ENCODE data around the gene DEPP1.

DEPP1 gene

GRCh38 chr10:44978213-44978569 lies 418 bp downstream of the DEPP1 start:
- DNase-seq: no peak

DNA sequence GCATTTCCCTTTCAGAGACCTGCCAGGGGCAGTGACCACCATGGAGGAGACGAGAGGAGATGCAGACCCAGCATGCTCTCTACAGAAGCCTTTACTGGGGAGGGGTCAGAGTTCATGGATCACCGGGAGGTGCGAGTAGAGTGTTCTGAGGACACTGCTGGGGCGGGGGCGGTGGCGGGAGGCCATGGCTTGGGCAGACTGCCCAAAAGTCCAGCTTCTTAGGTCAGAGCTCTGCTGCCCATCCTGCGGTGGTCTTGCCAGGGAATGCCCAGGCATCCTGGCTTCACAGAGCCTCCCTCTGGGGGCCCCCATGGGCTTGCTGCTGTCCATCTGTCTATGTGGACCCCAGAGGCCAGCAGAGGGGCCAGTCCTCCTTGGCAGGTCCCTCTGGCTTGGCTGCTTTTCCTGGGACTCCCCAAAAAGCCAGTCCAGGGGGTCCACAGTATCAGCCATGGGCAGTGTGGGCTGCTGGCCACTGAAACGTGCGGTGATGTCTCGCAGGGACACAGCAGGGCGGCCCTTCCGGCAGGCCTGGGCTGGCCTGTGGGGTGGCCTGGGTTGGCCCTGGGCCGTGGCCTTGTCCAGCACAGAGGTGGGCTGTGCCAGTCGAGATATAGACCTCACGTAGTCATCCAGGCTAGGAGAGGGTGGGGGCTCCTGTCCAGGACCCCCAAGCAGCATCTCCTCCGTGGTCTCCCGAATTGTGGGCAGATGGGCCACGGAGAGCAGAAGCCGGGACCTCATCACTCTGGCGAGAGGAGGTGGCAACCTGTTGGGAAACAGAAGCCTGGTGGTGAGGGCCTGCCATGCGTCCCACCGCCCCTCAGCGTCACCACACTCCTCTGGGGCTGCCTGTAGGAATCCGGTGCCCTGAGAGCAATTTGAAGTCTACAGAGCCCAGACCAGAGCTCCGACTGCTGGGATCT lies 1.1 kb downstream of the DEPP1 start:
- no peak for DNase-seq

DNA sequence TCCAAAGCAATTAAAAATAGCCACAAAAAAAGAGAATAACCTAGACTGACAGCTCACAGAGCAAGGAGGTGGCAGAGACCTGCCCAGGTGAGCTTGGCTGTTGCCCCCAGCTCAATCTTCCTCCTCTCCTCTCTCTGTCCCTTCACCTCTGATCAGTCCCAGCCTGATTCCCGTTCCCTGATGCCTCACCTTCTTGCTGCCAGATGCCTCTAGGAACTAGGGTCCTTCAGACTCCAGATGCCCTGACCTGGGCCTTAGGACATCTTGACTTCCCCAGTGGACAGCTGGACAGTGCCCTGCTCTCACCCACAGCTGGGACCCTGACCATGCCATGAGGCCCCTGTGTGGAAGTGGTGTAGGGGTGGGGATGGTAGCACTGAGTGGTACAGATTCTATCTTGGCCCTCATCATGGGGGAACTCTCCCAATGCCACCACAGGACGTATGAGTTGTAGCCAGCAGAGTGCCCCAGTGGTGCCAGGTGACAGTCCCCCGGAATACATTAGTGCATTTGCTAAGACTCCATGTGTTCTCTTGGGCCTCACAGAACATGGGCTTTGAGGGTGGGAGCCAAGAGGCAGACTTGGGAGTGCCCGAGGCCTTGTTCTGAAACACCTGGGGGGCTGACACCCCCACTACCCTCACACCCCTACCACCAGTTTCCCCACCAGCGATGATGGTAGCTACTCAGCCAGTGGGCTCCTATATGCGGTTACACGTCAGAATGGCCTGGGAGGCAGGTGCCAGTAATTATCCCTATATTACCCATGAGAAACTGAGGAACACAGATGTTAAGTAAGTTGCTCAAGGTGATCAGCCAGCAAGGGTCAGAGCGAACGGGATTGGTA lies 2.0 kb downstream of the DEPP1 start:
- DNase-seq: no peak

- no peak for DNase-seq
Observed at GRCh38 chr10:44975431-44976331, 2.9 kb downstream of the DEPP1 start.

DNA sequence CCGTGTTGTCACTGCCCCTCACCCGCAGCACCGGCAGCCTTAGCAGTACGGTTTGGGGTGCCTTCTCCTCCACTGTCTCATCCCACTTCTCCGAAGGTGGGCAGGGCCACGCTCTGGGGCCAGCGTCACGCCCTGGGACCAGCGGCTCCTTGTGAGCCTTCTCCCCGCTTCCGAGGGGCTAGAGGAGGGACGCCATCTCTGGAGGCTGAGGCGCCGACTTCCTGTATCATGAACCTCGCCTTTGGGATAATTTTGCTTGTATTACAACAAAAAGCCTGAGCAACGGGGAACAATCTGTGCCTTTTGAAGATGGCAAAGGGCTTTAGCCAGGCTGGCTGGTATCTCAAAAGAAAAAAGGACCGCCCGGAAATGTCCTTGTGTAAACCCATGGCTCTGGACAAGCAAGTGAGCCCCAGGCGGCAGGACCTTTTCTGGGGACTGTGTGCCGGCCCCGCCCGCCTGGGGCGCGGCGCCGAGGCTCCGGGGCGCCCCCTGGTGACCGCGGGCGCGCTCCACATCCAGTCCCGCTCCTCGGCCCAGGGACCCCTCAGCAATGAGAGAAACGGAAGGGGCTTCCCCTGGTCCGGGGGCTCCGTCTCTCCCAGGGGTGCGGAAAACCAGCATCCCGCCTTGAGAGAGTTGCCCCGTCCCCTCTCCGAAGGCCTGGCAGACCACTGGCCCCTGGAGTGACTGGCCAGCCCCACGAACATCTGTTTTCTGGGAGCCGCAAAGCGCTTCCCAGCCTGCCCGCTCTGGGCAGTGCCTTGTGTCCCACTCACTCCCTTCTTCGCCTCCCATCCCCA lies 3.8 kb downstream of the DEPP1 start:
- DNase-seq: no peak

DNA sequence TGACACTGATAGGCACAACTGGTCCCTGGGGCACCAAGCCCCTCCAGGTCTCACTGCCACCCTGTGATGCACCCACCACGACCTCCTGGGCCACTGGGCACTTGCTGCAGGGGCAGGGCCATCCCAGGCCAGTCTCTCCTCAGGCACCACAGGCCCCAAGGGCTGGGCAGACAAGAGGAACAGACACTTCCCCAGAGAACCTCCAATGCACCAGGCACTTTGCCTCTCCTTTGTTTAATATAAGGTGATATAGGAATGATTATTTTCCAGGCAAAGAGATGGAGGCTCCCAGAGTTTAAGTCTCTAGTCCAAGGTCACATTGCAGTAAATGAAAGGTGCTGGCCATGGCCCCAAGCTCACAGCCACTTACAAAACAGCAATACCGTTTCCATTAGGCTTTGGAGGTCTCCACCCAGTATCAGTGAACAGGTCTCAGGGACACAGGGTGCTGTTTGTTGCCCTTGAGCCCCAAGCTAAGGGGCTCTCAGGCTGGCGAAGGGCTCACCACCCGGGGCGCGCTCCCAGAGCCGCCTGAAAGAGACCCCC lies 4.5 kb downstream of the DEPP1 start:
- DNase-seq: no peak

- no peak for DNase-seq
Observed at GRCh38 chr10:44973323-44974081, 5.1 kb downstream of the DEPP1 start.

- DNase-seq: no peak
Observed at GRCh38 chr10:44972874-44973306, 5.7 kb downstream of the DEPP1 start.

DNA sequence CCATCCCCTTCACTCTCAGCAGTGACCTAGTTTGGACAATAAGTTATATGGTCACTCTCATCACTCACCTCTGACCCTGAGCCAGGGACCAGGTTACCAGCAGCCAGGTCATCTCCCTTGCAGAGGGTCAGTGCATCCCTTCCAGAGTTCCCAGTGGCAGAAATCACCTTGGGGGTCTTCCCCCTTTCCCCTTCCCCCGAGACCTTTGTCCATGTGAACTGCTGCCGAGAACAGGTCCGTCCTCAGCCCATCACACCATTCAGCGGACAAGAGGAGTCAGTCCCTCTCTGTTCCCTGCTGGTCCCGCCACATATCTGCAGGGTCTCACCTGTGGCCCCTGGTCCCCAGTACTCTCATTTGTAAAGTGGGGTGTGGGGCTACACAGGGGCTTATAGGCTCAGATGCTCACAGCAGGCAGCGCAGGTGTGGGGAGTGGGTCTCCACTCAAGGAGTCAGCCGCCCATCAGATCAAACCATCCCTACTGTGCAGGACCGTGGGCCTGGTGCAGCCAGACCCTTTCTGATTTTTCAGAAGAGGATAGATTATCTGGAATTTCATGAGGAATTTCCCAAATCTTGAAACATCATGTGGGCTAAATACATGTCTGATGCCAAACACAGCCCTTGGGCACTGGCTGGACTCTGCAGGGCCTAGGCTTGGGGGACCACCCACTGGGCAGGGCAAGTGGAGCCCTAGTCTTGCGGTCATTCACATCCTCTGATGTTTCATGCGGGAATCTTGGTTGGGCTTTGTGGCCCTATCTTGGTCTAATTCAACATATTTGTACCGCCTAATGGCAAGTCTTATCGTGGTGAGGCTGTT lies 6.5 kb downstream of the DEPP1 start:
- DNase-seq: no peak

GRCh38 chr10:44971434-44971833 lies 7.2 kb downstream of the DEPP1 start:
- no peak for DNase-seq

DNA sequence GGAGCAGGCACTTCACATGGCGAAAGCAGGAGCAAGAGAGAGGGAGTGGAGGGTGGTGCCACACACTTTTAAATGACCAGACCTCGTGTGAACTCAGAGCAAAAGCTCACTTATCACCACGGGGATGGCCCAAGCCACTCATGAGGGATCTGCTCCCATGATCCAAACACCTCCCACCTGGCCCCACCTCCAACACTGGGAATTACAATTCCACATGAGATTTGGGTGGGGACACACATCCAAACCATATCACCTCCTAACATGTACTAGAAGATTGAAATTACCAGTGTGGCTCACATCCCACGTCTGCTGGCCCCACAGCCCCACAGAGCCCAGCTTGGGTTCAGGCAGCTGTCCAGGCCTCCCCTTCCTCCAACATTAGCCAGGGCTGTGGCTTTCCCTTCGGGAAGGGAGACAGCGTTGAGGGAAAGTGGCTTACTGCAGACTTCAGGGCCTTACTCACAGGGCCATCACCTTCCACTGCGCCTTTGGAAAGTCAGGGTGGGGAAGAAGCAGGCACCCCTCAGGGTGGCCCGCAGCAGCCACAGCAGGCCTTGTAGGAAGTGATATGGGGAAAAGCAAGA lies 7.7 kb downstream of the DEPP1 start:
- DNase-seq: no peak

DNA sequence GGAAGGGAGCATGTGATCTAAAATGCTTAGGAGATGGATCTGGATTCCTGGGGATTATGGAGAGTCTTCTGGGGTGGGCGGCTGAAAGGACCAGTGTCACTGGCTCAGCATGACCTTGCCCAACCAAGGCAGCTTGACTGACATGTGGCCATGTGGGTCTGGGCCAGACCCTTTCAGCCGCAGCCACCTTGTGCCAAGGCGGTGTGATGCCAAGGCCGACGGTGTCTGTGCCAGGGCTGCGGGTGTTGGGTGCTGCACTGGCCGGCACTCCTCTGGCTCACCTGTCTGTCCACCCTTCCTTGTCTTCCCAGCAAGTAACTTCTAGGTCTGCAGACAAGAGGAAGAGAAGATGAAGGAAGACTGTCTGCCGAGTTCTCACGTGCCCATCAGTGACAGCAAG lies 8.8 kb downstream of the DEPP1 start:
- DNase-seq: no peak

GRCh38 chr10:44968500-44969400 lies 9.9 kb downstream of the DEPP1 start:
- DNase-seq: no peak

DNA sequence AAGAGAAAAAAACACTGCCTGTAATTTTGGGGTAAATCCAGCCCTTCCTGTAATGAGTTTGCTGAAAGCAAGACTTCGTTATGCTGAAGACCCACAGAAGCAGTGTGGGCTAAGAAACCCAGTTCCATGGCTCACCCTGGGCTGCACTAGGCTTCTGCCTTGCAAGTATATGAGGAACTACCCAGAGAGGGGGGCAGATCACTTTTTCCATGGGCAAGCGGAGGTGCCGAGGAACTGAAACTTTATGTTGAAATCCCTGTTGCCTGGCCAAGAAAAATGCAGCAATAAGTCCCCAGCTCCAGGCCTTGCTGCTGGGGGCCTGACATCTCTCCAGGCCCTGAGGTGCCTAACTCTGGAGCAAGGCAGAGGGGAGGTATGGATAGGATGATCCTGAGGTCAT lies 10.5 kb downstream of the DEPP1 start:
- DNase-seq: no peak

DNA sequence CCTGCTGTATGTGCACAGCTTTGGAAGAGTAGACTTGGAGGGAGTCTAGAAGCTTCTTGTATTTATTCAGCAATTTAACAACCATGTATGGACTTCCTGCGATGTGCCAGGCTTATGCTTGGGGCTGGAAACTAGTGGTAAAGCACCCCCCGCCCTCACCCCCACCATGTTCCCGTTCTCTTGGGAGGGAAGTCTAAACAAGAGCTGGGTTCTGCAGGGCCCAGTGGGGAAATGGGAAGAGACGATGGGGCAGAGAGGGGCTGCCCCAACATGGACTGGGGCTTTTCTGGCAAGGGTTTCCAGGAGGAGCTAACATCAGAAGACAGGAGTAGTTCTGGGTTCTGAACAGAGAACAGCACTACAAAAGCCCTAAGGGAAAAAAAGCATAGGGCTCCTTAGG lies 11.0 kb downstream of the DEPP1 start:
- DNase-seq: no peak

- no peak for DNase-seq
Observed at GRCh38 chr10:44966816-44967509, 11.6 kb downstream of the DEPP1 start.

DNA sequence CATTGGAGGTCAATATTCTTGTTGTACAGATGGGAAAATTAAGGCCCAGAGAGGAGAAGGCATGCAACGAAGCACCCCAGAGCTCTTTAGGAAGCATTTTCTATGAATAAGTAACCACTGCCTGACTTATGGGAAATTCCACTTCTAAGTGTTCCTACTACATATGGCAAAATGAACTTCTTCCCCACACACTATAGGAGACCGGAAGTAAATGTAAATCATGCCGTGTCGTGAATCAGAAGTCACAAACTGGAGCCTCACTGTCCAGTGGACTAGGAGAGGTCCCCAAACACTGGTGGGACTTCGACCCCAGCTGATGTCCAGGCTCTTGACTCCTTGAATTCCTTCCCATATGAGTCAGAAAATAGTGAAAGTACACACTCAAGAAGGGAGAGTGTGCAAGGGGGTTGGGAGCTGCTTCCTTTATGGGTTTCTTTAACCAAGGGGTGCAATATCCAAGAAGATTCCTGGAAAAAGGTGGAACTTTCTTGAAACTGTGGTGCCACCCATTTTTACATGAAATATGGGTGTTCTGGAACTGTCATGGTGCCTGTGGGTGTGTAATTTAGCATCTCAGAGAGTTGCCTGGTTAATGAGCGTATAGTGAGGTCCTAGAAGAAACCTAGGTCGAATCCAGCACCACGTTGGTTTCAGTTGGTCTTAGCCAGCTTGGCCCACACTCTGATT lies 12.3 kb downstream of the DEPP1 start:
- DNase-seq: no peak

Data from NCI-H1092 (cell line).